COLO668 (cell line): ENCODE data around the gene TPK1.
A peak's percentile ranks its signal among the peaks of the same experiment; 100 is the strongest.
"Not testable (repeated sequence)": the region's sequence is repeated elsewhere in the genome, so short reads cannot be mapped to it uniquely, and the experiment has no call there.

Experiments
- DNase-seq: peaks from one replicate; lab custom pipeline; 2025; ENCODE audit not compliant: unreplicated experiment; lab: John Stamatoyannopoulos, UW

Gene TPK1

DNA sequence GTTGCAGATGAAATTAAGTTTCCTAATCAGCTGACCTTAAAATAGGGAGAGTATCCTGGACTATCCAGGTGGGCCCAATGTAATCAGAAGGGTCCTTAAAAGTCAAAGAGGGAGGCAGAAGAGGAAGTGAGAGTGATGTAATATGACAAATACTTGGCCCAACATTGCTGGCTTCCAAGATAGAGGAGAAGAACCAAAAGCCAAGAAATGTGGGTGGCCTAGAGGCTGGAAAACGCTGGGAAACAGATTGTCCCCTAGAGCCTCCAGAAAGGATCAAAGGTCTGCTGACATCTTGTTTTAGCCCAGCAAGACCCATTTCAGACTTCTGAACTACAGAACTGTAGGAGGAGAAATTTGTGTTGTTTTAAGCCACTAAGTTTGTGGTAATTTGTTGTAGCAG lies 352.7 kb downstream of the TPK1 start:
- no peak for DNase-seq

DNA sequence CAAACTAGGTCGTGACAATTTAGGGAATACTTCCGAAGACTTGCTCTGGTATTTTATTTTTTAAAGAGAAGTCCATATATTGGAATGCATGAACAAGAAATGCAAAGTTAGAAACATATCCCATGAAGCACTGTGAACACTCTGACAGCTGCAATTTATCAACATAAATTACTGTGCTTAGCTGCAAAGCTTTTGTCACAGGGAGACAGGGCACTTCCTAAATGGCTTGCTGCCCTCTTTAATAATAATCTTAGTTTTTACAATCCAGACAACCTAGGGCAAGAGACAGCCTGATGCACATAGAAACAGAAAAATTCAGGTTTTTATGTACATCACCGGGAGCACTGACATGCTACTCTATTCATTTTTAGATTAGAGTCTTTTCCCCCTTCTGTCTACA lies 354.0 kb downstream of the TPK1 start:
- DNase-seq = no peak

DNA sequence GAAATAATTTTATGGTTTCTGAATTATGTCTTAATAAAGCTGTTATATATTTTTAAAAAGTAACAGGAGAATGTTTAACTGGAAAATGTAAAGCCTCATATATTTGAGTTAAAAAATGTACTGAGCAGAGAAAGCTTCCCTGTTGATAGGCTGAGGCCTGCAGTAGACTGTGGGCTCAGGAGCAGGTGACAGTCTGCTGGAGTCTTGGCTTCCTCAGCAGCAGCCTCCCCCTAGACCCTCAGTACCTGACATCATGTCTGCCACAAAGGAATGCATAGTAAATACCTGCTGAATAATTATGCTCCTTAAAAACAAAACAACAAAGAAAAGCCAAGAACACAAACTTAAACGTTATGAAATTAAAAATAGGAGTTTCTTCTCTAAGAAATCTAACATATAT lies 358.5 kb downstream of the TPK1 start:
- no peak for DNase-seq

DNA sequence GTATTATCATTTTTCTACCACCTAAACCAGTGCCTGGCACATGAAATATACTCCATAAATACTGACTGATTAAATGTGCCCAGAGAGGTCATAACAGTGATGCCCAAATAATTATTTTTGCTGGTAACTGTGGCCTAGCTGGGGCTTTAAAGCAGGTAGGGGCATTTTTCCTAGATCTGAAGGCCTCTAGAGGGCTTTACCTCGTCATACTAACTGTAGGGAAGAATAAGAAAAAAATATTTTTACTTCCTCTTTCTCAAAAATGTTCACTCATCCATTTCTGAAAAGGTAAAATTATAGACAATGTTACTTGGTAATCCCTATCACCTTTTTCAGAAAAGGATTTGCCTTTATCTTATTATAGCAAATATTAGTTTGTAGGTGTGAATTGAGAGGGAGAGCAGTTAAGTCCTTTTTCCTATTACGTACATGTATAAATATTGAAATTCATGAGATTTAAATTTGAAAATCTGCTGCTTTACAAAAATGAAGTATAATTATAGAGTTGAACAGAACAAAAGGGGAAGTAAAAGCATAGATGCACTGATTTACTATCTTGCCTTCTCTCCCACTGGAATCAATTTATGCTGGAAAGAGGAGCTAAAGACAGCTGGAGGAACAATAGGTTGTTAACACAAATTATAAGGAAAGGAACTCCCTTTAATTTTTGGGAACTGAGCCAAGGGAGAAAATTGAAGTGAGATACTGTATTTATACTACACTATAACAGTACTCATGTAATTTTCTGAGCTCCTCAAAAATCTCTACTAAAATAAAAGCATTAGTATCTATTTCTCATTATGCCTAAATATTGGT lies 360.8 kb downstream of the TPK1 start:
- no peak for DNase-seq

DNA sequence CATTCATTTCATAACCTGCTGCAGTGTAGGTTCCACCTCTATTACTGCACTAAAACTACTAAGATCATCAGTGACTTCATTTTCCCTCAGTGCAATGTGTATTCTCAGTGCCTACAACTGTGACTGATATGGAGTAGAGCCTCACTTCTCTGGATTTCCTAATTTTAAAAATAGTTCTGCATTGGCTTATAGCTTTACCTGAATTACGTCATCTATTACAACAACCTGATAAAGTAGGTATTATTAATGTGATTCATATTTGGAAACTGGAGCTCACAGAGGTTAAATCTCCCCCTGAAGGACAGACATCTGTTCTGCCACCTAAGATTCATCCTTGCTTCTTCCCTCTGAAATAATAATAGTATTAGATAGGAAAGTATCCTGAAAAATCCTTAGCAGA lies 361.5 kb downstream of the TPK1 start:
- no peak for DNase-seq

DNA sequence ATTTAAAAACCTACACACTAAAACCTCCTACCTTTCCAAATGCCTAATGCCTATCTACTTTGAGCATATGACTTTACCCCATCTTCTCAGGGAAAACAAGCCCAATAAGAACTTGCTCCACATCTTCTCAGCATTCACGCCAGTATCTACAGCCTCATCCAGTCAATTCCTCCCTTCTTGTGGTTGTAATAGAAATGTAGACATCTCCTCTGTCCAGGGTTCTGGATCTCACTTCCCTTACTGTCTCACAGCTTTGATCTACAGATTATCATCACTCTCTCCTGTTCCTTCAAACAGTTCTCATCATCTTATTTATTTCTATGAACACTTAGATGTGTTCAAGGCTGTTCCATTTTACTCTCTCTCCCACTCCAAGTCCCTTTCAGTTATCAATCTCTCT lies 361.9 kb downstream of the TPK1 start:
- no peak for DNase-seq

DNA sequence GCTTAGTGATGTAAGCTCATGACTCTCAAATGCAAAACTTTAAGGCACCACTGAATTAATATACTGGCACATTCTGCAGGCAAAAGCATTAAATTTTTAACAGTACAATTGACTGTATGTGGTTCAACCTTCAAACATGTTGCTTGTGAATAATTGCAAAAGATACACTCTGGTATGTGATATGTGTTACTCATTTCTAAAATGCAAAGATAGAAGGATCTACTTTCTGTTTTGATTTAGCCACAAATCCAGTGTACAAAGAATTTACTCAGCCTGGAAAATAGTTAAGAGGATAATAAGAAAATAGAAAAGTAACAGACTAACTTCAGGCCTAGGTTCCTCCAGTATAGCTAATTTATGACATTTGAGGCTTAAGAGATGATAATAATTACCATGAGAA lies 365.8 kb downstream of the TPK1 start:
- no peak for DNase-seq

DNA sequence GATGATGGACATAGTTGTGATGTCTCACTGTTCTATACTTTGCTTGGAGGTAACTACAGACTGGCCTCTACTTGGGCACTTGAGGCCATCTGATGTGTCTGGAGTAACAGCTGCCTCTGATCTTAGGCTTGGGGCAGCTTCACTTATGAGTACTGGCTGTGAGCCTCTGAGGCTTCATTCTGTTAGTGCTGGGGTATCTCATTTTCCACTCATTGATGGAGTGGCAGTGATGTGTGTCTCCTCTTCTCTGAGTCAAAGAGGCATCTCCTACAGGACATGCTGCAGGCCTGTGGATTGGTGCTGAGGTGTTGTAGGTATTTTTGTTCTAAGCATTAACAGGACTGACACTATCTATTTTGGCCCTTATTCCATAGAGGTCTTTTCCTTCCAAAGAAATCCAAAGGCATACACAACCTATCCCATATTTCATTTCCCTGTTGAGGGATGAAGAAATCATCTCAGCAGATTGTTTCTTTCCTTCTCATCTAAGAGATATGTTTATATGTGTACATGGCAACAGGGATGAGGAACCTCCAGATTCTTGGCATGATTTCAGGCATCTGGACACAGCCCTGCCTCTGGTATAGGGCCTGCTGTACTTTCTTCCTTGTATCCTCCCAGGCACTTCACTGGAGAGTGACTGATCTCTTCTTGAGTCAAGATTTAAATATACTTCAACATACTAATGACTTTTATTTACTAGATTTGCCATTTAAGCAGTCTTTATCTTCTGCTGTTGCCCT lies 366.7 kb downstream of the TPK1 start:
- no peak for DNase-seq

DNA sequence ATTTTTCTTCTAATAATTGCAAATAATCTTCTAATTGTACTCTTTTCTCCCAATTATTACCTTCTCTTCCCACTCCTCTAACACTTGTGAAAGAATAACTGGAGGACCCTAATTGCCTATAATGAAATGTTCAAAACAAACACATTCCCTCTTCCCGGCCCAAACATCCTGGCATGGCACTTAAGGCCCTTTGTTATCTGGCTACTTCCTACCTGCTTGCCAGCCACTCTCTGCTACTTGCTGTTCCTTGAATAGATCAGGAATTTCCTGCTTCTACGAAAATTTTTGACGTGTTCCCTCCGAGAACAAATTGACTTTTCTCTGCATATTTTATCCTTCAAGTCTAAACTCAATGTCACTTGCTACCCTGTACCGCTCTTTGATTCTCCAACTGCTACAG lies 376.2 kb downstream of the TPK1 start:
- no peak for DNase-seq

DNA sequence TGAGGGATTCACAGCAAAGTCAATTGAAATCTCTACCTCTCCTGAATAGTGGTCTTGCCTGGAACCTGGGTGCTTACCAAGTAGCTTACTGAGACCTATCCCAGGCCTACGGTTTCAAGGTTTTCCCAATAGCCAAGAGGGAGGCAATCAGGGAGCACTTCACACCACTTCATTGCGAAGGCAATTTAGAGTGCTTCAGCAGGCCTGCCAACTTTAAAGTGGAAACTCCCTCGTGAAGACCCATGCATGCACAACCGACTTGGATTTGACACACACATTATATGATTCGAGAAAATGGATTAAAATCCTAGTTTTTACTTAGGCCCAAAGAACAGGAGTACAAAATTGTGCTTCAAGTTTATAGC lies 380.8 kb downstream of the TPK1 start:
- no peak for DNase-seq

DNA sequence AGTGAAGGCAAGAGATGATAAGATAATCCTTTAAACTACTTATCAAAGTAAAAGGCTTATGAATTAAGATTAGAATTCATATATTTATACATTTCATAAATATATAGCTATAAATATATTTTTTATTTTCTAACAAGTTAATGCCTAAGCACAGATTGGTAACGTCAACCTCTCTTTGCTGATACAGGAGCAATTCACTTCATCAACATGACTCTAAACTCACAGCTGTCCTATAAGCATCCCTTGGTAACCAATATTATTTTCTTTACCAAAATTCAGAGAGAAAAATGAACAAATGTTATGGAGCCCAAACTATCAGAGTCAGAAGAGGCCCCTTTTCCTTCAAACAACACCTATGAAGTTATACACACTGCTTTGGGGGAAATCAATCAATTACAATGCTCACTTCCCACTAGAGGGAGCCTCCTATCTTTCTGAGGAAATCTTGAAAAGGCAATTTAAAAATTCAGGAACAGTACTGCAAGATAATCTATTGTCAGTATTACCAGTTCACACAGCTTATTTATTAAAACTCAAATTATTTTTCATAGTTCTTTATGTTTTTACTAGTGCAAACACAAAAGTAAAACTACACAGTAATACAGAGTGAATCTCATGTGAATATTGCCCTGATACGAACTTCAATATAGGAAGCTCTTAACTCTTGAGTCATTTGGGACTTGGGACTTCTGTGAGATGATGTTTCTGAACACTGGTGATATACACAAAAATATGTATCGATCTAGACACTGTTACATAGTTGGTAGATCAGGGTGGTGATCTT lies 381.4 kb downstream of the TPK1 start:
- DNase-seq = no peak

DNA sequence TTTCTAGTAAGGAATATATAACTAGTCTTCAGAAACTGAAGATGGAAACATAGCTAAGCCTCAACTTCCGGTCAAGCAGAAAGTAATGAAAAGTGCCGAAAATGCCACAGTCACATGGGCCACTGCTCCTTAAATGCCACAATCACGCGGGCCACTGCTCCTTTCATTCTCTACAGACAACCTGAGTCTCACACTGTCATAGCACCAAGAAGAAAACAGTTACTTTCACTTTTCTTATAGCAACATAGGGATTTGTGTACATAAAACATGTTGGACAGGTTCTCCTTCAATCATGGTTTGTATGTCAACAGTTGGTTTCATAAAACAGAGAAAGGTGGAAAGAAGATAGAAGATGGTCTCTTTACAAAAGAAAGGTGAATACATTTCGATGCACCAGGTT lies 383.8 kb downstream of the TPK1 start:
- no peak for DNase-seq

DNA sequence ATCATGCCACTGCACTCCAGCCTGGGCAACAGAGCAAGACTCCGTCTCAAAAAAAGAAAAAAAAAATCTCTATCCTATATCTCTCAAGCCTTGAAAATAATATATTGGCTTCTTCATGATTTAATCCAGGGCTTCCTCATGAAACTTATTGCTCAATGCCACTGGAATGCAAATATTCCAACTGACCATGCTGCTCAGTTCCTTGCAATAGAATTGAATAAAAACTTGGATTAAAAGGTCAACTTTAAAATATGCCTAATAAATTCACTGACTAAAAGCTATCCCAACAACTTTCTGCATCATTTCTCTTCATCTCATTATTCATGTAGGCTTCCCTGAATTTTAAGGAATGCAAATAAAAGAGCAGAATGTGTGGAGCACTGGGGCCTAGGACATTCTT lies 390.3 kb downstream of the TPK1 start:
- no peak for DNase-seq

DNA sequence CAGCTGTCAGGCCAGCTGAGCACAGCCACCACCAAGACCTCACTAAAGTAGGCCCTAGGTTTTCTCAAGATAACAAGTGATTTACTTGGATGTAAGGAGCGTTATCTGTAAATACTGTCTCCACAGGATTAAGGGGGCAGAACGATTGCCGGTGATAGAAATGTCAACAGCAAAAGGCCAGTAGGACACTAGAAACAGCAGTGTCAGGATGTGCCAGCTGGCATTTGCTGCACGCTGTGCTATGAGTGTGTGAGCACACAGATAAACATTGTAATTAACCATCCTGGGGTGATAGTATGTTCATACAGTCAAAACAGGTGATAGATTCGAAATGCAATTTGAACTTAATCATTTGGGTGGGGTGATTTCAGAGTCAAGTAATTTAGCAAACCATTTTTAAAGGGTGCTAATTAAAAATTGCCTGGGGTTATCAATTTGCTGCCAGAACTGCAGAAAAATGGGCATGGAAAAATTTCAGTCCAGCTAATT lies 396.1 kb downstream of the TPK1 start:
- peak; percentile 11 for DNase-seq

DNA sequence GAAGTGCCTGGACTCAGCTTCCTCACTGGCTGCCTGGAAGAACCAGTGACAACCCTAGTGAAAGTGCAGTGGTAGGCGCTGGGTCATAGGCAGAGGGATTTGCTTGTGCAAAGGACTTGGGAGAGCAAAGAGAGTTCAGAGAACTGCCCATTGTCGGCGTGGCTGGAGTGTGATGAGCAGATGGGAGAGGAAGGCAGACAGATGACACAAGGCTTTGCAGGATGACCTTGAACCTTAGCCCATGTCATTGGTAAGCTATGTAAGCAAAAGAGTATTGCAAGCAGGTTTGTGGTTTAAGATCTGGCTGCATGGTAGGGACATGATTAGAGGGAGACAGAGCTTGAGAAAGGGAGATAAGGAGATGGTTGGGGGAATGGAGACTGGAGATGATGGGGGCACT lies 397.1 kb downstream of the TPK1 start:
- no peak for DNase-seq

DNA sequence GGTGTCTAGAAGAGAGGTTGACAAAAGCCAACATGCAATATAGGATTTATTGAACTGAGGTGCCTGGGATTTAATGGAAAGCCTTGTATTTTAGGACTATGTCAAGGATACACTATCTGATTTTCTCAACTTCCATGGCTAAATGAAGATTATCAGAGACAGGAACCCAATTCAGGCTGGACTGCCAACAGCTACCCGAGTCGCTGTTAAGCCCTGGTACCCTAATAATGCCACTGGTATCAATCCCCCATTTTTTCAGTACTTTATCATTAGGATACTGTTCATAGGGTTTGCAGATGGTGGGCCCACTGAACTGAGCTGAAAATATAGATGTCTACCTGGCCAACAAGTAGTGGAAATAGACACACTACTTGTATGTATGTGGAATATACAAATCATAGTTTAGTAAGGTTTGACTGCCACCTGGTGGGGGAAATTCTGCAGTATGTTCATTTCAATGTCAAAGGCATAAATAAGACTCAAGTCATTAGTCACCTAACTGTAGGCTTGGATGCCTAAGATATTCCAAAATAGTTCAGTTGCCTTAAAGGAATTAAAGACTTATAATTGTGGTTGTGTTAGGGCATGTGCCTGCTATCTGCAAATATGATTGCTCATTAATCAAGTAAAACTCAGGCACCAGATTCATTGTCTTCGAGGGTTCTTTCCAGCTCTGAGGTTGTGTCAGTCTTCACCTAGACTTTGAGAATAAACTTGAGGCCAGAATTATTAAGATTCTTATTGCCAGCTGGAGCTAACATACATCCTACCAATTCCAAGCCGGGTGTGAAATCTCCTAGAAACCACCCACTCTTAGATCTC lies 398.3 kb downstream of the TPK1 start:
- peak; percentile 53 for DNase-seq

DNA sequence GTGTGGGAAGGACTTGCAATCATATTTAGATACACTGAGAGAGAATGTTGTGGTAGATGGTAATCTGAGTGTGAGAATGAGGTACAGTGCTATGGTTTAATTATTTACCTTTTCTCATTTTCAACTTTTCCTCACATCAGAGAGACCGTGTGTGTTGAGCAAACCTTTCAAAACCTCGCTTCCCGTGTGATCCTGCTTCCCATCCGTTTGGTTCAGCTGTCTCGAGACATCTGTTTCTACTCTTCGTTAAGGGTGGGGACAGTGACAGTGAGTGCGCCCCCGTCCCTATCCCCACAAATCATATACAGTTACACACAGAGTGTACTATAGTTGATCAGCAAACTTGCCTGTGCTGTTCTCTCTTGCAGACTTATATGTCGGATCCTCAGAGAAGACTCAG lies 399.4 kb downstream of the TPK1 start:
- DNase-seq = no peak

DNA sequence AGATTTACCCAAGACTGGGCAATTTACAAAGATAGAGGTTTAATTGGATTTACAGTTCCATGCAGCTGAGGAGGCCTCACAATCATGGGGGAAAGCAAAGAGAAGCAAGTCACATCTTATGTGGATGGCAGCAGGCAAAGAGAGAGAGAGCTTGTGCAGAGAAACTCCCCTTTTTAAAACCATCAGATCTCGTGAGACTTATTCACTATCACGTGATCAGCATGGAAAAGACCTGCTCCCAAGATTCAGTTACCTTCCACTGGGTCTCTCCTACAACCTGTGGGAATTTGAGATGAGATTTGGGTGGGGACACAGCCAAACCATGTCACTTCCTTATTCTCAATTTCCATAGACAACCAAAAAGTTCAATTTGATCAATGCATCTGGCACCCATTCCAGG lies 407.4 kb downstream of the TPK1 start:
- no peak for DNase-seq

DNA sequence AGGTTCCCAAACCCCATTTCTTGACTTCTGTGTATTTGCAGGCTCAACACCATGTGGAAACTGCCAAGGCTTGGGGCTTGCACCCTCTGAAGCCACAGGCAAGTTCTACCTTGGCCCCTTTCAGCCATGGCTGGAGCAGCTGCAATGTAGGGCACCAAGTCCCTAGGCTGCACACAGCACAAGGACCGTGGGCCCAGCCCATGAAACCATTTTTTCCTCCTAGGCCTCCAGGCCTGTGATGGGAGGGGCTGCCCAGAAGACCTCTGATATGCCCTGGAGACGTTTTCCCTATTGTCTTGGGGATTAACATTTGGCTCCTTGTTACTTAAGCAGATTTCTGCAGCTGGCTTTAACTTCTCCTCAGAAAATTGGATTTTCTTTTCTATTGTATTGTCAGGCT lies 408.3 kb downstream of the TPK1 start:
- not testable (repeated sequence) for DNase-seq

DNA sequence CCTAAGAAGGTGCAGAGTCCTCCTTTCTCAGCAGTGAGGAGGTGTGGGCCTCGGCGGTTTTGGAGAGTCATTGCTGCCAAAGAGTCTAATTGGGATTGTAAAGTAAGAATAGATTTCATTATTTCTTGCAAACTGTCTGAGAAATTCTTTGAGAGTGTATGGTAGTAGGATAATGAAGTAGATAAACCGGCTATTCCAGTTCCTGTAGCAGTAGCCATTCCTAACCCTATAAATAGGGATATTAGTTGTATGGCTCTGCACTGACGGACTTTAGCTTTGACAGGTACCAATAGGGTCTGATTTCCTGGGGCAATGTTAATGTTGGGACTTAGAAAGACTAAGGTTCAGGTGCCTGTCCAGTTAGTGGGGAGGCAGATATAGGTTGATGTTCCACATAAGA lies 416.9 kb downstream of the TPK1 start:
- DNase-seq = not testable (repeated sequence)

DNA sequence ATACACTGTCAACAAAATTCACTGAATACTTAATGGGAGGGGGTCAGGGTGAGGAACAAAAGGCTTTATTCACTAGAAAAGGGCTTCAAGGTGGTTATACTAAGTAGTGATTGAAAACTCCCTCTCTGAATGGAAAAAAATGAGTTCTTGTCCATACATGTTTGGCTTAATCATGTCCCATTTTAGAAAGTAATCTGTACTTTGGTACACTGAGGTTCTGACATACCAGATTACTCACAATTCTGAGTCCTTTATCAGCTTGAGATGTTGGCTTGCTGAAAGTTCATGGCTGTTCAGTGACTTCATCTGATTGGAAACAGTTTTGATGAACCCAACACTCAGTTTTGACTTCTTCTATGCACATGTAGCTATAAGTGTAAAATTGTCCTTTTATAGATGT lies 419.5 kb downstream of the TPK1 start:
- no peak for DNase-seq
